NCI-H2227 treated with DMSO at 0.1 percent for 48 hours (cell line): ENCODE data around the gene C4B.
"Not testable (repeated sequence)": the region's sequence is repeated elsewhere in the genome, so short reads cannot be mapped to it uniquely, and the experiment has no call there.

Experiments used
- DNase-seq: peaks from one replicate; lab custom pipeline; 2025; lab: John Stamatoyannopoulos, UW

C4B gene

DNA sequence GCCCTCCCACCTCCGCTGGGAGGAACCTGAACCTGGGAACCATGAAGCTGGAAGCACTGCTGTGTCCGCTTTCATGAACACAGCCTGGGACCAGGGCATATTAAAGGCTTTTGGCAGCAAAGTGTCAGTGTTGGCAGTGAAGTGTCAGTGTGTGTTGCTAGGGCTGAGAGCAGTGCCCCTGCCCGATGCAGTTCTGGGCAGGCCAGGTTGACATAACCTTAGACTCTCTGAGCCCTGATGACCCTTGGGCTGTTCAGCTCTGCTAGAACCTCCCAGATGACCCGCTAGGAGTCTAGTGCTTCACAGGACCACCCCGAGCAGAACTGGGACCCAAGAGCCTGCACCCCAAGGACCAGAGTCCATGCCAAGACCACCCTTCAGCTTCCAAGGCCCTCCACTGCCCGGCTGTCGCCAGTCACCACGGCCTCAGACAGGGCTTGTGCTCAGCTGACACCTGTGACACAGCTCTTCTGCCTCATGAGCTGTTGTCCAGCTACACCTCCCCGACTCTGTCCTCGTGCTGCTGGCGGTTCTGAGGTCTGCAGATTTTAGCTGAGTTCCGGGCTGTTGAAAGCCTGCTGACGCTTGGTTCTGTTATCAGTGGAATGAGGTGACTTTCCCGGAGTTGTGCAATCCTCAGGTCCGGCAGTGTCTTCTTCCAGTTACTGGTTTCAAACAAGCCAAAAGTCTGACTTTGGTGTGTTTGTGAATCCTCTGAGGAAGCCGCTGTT lies 20.9 kb downstream of the C4B start:
- not testable (repeated sequence) for DNase-seq

DNA sequence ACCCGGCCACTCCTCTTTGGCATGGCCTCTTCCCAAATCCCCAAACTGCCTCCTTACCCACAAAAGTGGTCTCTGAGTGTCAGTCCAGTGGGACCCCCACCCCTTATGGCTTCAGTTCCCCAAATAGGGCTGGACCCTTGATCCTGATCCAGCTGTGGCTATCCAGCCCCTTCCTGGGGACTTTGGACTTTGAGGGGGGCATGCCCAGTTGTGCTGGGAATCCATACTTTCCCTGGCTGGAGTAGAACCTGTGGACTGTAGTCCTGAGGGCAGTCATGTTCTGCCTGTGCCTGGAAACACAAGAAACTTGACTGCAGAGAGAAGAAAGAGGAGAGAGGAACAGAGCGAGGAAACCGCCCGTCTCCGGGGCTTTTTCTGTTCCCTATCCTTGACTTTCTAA lies 22.5 kb downstream of the C4B start:
- not testable (repeated sequence) for DNase-seq

DNA sequence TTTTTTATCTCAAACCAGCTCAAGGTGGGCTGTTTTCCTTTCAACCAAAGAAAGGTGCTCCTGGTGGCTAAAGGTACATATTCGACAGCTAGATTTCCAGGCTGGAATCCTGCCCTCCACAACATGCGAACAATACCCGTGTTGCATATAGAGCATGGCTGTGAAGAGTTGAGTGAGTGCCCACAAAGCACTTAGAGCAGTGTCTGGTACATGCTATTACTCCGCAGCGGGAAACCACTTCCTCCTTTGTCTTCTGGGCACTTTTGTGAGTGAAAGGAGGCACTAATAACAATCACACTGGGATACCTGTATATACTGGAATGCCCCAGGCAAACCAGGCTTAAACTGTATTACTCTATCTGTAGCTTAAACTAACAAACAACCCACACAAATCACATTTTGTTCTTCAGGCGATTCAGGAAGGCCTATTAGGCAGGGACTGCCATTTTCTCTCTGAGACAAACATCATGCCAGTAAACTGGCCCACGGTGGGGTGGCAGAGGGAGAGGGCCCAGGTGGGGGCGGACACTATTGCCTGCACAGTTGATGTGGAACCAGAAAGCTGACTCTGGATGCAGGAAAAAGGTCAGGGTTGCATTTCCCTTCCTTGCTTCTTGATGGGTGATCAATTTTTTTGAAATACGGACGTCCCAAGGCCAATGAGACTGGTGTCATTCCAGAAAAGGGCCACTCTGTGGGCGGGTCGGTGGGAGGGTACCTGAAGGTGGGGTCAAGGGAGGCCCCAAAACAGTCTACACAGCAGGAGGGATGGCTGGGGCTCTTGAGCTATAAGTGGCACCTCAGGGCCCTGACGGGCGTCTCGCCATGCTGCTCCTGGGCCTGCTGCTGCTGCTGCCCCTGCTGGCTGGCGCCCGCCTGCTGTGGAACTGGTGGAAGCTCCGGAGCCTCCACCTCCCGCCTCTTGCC lies 23.3 kb downstream of the C4B start, which contains the start of gene CYP21A2:
Gene CYP21A2 (plus strand): TSS at position 818 of the 927 bp plus-strand sequence. CDS start 8 bp downstream, at position 826.
- DNase-seq = peak; percentile 2

DNA sequence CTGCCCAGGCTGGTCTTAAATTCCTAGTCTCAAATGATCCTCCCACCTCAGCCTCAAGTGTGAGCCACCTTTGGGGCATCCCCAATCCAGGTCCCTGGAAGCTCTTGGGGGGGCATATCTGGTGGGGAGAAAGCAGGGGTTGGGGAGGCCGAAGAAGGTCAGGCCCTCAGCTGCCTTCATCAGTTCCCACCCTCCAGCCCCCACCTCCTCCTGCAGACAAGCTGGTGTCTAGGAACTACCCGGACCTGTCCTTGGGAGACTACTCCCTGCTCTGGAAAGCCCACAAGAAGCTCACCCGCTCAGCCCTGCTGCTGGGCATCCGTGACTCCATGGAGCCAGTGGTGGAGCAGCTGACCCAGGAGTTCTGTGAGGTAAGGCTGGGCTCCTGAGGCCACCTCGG lies 24.3 kb downstream of the C4B start:
- DNase-seq = not testable (repeated sequence)

DNA sequence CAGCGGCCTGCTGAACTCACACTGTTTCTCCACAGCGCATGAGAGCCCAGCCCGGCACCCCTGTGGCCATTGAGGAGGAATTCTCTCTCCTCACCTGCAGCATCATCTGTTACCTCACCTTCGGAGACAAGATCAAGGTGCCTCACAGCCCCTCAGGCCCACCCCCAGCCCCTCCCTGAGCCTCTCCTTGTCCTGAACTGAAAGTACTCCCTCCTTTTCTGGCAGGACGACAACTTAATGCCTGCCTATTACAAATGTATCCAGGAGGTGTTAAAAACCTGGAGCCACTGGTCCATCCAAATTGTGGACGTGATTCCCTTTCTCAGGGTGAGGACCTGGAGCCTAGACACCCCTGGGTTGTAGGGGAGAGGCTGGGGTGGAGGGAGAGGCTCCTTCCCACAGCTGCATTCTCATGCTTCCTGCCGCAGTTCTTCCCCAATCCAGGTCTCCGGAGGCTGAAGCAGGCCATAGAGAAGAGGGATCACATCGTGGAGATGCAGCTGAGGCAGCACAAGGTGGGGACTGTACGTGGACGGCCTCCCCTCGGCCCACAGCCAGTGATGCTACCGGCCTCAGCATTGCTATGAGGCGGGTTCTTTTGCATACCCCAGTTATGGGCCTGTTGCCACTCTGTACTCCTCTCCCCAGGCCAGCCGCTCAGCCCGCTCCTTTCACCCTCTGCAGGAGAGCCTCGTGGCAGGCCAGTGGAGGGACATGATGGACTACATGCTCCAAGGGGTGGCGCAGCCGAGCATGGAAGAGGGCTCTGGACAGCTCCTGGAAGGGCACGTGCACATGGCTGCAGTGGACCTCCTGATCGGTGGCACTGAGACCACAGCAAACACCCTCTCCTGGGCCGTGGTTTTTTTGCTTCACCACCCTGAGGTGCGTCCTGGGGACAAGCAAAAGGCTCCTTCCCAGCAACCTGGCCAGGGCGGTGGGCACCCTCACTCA lies 25.0 kb downstream of the C4B start:
- DNase-seq = not testable (repeated sequence)

DNA sequence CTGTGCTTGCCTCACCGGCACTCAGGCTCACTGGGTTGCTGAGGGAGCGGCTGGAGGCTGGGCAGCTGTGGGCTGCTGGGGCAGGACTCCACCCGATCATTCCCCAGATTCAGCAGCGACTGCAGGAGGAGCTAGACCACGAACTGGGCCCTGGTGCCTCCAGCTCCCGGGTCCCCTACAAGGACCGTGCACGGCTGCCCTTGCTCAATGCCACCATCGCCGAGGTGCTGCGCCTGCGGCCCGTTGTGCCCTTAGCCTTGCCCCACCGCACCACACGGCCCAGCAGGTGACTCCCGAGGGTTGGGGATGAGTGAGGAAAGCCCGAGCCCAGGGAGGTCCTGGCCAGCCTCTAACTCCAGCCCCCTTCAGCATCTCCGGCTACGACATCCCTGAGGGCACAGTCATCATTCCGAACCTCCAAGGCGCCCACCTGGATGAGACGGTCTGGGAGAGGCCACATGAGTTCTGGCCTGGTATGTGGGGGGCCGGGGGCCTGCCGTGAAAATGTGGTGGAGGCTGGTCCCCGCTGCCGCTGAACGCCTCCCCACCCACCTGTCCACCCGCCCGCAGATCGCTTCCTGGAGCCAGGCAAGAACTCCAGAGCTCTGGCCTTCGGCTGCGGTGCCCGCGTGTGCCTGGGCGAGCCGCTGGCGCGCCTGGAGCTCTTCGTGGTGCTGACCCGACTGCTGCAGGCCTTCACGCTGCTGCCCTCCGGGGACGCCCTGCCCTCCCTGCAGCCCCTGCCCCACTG lies 25.9 kb downstream of the C4B start:
- DNase-seq = not testable (repeated sequence)

DNA sequence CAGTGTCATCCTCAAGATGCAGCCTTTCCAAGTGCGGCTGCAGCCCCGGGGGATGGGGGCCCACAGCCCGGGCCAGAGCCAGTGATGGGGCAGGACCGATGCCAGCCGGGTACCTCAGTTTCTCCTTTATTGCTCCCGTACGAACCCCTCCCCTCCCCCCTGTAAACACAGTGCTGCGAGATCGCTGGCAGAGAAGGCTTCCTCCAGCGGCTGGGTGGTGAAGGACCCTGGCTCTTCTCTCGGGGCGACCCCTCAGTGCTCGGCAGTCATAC lies 26.4 kb downstream of the C4B start:
- not testable (repeated sequence) for DNase-seq

DNA sequence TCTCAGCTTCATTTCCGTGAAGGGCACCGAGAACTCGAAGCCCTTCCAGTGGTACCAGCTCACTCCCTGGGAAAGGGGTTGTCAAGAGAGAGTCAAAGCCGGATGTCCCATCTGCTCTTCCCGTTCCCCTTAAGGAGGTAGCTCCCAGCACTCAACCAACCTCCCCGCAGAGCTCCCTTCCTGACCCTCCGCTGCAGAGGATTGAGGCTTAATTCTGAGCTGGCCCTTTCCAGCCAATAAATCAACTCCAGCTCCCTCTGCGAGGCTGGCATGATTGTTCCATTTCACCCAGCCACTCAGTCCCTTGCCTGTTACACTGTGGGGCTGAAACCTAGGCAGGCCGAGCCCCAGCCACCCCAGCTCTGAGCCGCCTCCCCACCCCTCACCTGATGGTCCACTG lies 26.8 kb downstream of the C4B start:
- DNase-seq = not testable (repeated sequence)

DNA sequence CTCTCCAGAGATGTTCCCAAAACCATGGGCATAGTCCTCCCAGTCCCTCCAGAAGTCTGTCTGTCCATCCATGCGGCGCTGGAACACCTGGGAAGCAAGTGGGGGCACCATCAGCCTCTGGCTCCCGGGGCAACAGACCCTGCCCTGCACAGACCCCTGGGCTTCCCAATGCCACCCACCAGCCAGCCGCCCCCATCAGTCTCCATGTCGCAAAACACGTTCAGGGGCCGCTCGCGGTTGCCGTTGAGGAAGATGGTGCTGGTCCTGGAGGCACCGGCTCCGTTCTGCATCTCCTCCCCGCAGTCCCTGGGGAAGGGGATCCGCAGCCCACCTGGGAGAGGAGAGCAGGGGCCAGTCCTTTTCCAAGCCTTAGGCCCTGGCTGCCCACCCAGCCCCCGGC lies 27.7 kb downstream of the C4B start:
- not testable (repeated sequence) for DNase-seq

DNA sequence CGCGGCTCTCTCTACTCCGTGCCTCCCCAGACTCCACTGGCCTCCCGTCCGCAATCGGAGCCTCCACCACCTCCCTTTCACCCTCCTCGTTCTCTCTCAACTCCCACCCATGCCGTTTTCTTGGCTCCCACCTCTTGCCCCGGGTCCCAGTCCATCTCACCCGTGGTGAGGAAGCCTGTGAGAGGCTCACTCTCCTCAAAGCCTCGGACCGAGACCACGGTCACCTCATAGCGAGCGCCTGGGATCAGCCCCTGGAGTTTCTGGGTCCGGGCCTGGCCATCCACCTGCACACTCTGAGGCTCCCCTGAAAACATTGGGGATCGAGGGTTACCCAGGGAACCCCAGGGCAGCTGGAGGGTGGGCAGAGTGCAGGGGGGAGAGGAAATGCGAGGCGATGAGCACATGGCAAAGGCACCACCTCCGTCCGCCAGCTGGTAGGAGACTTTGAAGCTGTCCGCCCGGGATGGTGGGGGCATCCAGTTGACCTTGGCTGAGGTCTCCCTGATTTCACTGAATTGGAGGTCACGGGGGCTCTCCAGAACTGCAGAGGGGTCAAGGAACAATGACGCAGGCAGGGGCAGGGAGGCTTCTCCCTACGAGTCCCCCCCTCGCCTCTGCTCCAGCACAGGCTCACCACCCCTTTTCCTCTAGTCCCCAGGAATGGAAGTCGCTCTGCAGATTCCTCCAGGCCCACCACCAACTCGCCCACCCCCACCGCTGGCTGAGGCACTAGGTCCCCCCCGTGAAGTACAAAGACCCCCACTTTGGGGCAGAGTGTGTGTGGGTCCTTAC lies 29.2 kb downstream of the C4B start:
- DNase-seq = not testable (repeated sequence)

DNA sequence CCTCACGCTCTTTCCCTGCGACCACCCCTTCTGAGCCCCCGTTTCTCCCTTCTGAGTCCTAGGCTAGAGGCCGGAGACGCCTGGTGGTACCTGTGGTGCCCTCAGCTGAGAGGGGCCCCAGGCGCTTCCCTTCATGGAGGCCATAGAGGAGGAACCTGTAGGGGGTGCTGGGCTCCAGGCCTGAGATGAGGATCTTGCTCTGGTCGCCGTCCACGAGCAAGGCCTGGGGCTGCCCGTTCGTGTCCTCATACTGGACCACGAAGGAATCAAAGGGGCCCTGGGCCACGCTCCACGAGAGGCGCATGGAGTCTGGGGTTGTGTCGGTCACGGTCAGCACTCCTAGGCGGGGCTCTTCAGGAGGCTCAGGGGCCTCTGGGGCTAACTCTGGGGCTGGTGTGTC lies 30.3 kb downstream of the C4B start:
- DNase-seq = not testable (repeated sequence)

DNA sequence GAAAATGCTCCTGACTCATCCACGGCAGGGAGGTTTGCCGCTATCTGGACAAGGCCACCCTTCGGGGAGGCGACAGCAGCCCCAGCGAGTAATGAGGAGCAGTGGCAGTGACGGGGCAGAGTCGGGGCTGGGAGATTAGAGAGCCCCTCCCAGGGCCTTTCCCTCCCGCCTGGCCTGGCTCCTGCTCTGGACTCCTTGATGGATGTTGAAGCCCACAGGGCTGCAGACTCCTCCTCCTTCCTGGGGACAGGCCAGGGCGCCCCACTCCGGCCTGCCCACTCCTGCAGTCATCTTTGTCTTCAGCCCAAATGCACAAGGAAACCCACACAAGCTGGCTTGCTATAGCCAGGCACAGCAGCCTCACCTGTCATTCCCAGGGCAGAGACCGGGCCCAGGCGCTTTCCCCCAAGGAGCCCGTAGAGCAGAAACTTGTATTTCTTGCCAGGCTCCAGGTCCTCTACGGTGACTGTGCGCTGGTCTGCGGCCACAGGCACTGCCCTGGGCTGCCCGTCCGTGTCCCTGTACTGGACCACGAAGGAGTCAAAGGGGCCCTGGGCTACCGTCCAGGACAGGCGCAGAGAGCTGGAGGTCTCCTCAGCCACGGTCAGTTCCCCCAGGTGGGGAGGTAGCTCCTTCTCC lies 31.3 kb downstream of the C4B start:
- no peak for DNase-seq

DNA sequence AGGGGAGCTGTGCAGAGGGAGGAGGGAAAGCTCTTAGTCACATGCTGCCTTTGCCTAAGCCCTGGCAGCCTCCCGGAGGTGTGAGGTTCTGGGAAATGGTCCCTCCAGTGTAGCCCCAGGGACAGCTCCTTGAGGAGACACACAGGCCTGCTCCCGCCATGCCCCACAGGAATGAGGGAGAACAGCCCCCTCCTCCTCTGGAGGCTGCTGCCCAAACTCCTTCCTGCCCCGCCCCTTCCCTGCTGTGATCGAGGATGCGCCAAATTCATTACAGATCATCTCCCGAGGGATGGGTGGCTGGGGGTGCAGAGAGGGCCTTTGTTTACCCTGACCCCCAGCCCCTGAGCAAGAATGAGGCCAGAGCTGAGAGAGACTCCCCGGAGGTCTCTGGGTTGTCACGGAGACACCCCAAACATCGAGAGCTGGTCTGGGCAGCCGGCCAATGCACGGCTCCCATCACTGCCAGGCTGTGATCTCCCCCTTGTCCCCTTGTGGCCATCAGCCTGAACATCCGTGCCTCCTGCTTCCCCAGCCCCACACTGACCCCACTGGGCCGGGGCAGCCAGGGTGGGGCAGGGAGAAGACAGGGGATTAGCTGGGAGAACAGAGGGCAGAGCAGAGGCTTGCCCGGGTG lies 32.0 kb downstream of the C4B start:
- peak; percentile 1 for DNase-seq

DNA sequence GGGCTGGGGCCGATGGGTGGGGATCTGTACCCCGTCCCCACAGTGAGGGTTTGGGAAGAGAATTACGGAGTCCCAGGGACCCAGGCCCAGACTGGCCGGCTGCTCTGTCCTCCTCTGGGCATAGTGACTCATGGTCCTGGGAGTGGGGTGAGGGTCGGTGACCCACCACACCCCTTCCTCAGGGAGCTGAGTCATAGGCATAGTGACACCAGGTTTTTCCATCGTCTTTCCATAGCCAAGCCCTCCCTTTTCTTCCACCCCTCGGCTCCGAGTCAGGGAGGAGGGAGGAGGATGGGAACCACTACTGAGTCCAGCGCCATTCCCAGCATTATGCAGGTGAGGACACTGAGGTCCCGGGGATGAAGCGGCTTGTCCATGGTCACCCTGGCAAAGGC lies 32.5 kb downstream of the C4B start:
- DNase-seq = no peak

DNA sequence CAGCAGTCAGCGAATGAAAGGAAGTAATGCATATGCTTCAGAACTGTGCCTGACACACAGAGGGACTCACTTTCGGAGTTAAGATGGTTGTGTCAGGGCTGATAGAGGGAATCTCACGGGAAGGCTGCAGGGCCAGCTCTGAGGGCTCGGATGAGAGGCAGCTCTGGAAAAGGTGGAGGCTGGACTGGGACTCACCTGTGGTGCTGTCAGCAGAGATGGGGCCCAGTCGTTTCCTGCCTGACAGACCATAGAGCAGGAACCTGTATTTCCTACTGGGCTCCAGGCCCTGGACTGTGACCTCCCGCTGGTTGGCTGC lies 32.9 kb downstream of the C4B start:
- DNase-seq = no peak

DNA sequence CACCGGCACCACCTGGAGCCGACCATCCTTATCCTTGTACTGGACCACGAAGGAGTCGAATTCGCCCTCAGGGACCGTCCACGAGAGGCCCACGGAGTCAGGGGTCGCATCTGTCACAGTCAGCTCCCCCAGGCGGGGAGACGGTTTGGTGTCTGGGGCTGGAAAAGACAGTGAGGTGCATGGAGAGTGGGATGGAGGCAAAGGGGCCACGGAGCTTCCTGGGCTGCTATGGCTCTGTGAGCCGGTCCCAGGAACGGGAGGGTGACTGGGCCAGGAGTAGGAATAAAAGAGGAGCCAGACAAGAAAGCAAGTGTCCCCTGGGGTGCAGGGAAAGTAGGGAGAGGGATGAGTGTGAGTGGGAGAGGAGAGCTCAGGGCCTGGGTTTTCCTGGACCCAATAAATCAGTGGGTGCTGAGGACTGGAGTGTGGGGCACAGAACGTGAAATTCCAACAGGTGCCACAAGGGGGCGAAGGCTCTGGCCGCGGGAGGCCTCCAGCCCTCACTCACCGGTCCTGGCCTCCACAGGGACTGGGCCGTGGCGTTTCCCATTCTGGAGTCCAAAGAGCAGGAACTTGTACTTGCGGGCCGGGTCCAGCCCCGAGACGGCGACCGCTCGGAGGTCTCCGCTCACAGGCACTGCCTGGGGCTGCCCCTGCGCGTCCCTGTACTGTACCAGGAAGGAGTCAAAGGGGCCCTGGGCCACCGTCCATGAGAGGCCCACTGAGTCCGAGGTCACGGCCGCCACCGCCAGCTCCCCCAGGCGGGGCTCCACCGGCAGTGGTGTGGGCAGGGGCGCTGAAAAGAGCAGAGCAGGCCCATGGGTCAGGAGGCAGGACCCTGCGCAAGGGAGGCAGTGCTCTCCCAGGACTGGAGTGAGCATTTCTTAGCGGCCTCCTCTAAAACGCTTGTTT lies 33.5 kb downstream of the C4B start:
- peak; percentile 1 for DNase-seq

DNA sequence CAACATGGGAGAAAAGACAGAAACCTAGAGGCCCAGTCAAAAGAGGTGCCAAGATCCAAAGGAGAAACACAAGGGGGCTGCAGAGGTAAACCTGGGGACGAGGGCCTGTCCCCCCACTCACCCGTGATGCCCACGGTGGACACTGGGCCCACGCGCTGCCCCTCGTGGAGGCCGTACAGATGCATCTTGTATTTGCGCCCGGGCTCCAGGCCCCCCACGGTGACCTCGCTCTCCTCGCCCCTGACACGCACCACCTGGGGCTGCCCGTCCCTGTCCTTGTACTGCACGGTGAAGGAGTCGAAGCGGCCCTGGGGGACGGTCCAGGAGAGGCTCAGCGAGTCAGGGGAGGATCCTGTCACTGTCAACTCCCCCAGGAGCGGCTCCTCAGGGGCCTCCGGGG lies 34.6 kb downstream of the C4B start:
- not testable (repeated sequence) for DNase-seq

DNA sequence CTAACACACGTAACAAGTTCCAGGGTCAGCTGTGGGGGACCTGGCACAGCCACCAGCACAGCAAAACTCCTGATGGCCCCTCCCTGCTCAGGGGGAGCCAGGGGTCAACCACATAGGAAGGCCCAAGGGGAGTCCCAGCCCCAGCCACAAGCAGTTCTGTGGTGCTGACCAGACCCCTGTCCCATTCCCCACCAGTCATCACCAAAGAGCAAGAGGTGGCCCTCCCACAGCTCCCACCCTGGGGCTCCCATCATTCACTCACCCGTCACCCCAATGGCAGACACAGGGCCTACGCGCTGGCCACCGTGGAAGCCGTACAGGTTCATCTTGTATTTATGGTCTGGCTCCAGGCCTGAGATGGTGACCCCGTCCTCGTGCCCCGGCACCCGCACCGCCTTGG lies 35.1 kb downstream of the C4B start:
- not testable (repeated sequence) for DNase-seq

DNA sequence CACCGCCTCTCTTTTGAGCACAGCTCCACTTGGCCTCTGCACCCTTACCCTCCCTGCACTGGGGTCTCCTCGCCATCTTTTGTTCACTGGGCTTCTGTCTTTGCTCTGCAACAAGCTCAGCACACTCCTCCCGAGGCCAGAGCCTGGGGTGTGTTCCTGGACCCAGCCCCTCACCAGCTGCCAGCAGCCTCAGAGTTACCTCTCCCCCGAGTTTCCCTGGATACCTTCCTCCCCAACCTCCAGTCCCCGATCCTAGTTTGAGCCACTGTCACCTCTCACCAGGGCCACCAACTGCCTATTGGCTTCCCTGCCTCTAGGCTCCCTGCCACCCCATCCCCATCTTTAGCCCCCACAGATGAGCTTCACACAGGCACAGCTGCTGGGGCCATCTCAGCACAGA lies 36.0 kb downstream of the C4B start:
- DNase-seq = no peak
